Thyroid gland (tissue), 4 donors: ENCODE results near the gene PLB1. TPM values are rescaled to one million over a fixed set of nuclear protein-coding genes. Genes with fewer than 3 reads are reported as not detected.

Experiments used
- DNase-seq, 2 donors: peaks; one replicate each; pipeline ENCODE4 v3.0.0-alpha.2; 2019
- H3K27ac ChIP-seq, 3 donors: fragments of 200-600 bp; sonication (generic); 1 replicate in 2 of 3; 2 replicates in 1 of 3; pipeline ENCODE4 v1.5.1; 2016 to 2019; ENCODE audit warnings: mild to moderate bottlenecking in 1 of 3, moderate library complexity in 1 of 3
- H3K27me3 ChIP-seq: fragments of 200-600 bp; sonication (generic); one replicate; pipeline ENCODE4 v1.5.1; 2019
- H3K36me3 ChIP-seq, 2 donors: fragments of 200-600 bp; sonication (generic); one replicate each; pipeline ENCODE4 v1.5.1; 2016 to 2019
- H3K4me1 ChIP-seq, 2 donors: fragments of 200-600 bp; sonication (generic); one replicate each; pipeline ENCODE4 v1.5.1; 2017 to 2019
- H3K4me3 ChIP-seq, 3 donors: fragments of 200-600 bp; sonication (generic); replicated peaks in 1 of 3; 1 replicate in 2 of 3; 2 replicates in 1 of 3; pipeline ENCODE4 v1.5.1; 2016; ENCODE audit warnings: mild to moderate bottlenecking in 1 of 3
- H3K9me3 ChIP-seq: fragments of 200-600 bp; sonication (generic); one replicate; pipeline ENCODE4 v1.5.1; 2017
- POLR2A ChIP-seq, 2 donors: fragments of 450-650 bp; IDR thresholded peaks; one replicate each; pipeline ENCODE4 v1.6.1; 2017; ENCODE audit warnings: antibody characterized with exemption in 2 of 2, mild to moderate bottlenecking in 2 of 2, moderate library complexity in 1 of 2
- WGBS, 2 donors: methylation state at CpG; one replicate each; pipeline ENCODE4 v1.1.5; 2017; 5-methylcytosine and 5-hydroxymethylcytosine counted together
- intact Hi-C: fragments of 100-400 bp; cut with DNase I; formaldehyde crosslinking; loops from one replicate; pipeline ENCODE4 v1.15.1; 2023
- total RNA-seq, 4 donors: library from RNA; depleted of rRNA; stranded (reverse); fragments of >200 nt; gene quantifications; one replicate each; pipeline ENCODE4 v1.2.3, GENCODE V29; 2016
- TF ChIP-seq, protein P1 (sequence below), 6 experiments: fragments of 200-600 bp in 3 of 6; fragments of 450-650 bp in 3 of 6; sonication (generic) in 3 of 6; IDR thresholded peaks; one replicate each; pipeline ENCODE4 v1.5.1; 2016 to 2019; ENCODE audit warnings: antibody characterized with exemption in 6 of 6, mild to moderate bottlenecking in 2 of 6, inconsistent platforms in 1 of 6, moderate library complexity in 1 of 6

PLB1 gene
- total RNA-seq, 4 donors from 2014 or later = 1.2 to 3.3 (median 1.8) TPM

DNA sequence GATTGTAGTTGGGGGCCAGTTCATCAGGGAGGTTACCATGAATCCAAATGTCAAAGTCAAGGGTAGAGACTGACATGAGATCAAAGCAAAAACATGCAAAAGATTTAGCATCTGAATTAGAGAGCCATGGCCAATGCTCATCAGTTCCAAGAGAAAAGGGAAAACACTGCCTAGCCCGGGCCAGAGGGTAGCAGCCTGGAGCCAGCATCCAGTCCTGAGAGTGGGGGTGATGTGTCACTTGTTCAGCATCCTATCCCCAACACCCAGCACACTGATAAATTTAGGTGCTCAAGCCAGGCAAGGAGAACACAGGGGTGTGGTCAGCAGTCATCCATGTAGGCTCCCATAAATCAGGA is 178.8 kb downstream of the PLB1 start:
- Histone ChIP-seq H3K36me3 (no peaks in the 10 kb centered on the region), H3K9me3 (no peaks in the 10 kb centered on the region), H3K4me3 (no peak overlapping the region), H3K4me1 (no peaks in the 10 kb centered on the region), H3K27ac (no peak overlapping the region), H3K27me3 (no peaks in the 10 kb centered on the region)
- WGBS, 2 donors = 89 to 92% methylated on average over 1 of the region's 1 CpG
- no peak for DNase-seq
- TF ChIP-seq, protein P1, sequence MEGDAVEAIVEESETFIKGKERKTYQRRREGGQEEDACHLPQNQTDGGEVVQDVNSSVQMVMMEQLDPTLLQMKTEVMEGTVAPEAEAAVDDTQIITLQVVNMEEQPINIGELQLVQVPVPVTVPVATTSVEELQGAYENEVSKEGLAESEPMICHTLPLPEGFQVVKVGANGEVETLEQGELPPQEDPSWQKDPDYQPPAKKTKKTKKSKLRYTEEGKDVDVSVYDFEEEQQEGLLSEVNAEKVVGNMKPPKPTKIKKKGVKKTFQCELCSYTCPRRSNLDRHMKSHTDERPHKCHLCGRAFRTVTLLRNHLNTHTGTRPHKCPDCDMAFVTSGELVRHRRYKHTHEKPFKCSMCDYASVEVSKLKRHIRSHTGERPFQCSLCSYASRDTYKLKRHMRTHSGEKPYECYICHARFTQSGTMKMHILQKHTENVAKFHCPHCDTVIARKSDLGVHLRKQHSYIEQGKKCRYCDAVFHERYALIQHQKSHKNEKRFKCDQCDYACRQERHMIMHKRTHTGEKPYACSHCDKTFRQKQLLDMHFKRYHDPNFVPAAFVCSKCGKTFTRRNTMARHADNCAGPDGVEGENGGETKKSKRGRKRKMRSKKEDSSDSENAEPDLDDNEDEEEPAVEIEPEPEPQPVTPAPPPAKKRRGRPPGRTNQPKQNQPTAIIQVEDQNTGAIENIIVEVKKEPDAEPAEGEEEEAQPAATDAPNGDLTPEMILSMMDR (IDR thresholded peaks at IDR 0.05) = no peak
- TF ChIP-seq POLR2A (IDR thresholded peaks at IDR 0.05) = no peak
- intact Hi-C loops = no loop called here

DNA sequence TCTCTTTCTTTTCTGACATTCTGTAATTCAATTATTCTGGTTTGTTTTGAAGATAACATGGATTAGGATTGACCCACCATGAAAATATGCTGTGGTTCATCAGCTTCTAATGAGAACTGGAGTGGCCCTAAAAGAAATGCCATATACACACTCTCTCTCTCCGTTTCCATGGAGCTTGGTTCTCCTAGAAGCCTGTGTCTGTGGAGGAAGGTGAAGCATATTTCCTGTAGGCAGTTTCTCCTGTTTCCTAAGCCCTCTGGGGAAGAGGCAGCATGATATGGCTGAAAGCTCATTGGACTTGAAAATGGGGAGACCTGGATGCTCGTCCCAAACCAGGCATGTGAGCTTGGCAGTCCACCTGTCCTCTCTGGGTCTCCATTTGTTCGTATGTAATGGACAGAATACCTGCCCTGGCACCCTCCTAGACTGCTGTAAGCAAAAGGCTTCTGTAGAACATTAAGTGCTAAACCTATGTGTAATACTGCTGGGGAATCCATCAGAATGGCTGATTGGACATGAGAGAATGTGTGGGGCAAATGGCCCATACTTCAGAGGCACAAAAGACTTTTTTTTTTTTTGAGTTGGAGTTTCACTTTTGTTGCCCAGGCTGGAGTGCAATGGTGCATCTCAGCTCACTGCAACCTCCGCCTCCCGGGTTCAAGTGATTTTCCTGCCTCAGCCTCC is 180.4 kb downstream of the PLB1 start:
- intact Hi-C loops = no loop called here
- H3K36me3 ChIP-seq = no peaks in the 10 kb centered on the region
- no peaks in the 10 kb centered on the region for H3K9me3 ChIP-seq
- H3K27me3 ChIP-seq = no peaks in the 10 kb centered on the region
- DNase-seq = no peak
- 82 to 84% methylated on average over 4 to 5 of the region's 5 CpGs for WGBS, 2 donors
- no peak overlapping the region for H3K4me3 ChIP-seq
- H3K27ac ChIP-seq = no peak overlapping the region
- H3K4me1 ChIP-seq = peaks cover 4 to 9% of the 10 kb centered on the region in 2 donors
- TF ChIP-seq, protein P1 (IDR thresholded peaks at IDR 0.05) = no peak
- no peak for TF ChIP-seq POLR2A (IDR thresholded peaks at IDR 0.05)

DNA sequence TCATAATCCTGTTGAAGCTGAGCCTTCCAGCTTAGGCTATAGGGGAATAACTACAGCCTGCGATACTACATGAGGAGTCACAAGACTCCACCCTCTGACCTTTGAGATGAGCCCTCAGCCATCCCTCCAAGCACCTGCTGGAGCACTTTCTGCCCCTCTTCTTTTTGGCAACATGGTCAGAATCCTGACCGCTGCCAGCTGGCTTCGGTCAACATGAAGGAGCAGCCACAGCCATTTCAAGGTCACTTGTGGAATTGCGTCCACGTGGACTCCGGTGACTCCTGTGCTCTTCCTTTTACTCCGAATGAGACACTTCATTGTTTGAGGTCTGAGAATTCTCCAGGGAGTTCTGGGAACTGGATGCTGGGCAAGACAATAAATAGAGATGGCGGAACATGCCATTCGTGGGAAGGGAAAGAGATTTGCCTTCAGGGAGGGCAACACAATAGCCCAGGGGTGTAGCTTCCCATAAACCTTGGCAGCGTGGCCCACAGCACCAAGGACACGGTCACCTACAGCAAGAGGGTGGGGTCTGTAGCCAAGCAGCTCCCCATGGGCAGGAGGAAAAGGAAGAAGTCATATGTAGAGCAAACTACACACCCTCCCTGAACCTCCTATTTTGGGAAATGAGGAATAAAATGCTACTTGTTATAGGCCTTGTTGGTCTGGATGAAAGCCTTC is 182.5 kb downstream of the PLB1 start:
- no peak for DNase-seq
- Histone ChIP-seq H3K27ac (no peak overlapping the region), H3K27me3 (no peaks in the 10 kb centered on the region), H3K4me1 (peaks cover 24 to 29% of the 10 kb centered on the region in 2 donors), H3K36me3 (no peaks in the 10 kb centered on the region), H3K9me3 (no peaks in the 10 kb centered on the region), H3K4me3 (no peak overlapping the region)
- intact Hi-C loops = no loop called here
- WGBS, 2 donors = 87 to 90% methylated on average over 11 of the region's 11 CpGs
- TF ChIP-seq, protein P1 (IDR thresholded peaks at IDR 0.05) = no peak
- TF ChIP-seq POLR2A (IDR thresholded peaks at IDR 0.05) = no peak

DNA sequence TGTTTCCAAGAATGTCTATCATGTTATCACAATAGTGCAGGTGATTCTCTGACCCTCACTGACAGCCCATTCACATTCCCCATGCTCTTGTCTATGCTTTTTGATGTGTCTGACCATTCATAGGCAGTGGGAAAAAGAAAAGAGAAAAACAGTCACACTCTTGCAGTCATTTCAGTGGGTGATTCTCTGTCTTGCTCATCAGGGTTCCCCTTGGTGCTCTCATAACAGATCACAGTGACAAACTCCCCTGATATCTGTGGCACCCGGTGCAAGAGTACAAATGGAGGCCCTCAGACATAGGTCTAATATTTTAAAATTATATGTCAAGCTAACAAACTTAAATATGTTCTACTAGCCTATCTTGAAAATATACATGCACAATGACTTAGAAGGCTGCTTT is 183.1 kb downstream of the PLB1 start:
- DNase-seq = no peak
- intact Hi-C loops = no loop called here
- H3K4me3 ChIP-seq = no peak overlapping the region
- H3K36me3 ChIP-seq = no peaks in the 10 kb centered on the region
- no peaks in the 10 kb centered on the region for H3K27me3 ChIP-seq
- H3K4me1 ChIP-seq = peaks cover 30 to 36% of the 10 kb centered on the region in 2 donors
- TF ChIP-seq, protein P1 (IDR thresholded peaks at IDR 0.05) = no peak
- no peak for TF ChIP-seq POLR2A (IDR thresholded peaks at IDR 0.05)
- H3K9me3 ChIP-seq = no peaks in the 10 kb centered on the region
- 88 to 93% methylated on average over 1 of the region's 1 CpG for WGBS, 2 donors
- no peak overlapping the region for H3K27ac ChIP-seq

DNA sequence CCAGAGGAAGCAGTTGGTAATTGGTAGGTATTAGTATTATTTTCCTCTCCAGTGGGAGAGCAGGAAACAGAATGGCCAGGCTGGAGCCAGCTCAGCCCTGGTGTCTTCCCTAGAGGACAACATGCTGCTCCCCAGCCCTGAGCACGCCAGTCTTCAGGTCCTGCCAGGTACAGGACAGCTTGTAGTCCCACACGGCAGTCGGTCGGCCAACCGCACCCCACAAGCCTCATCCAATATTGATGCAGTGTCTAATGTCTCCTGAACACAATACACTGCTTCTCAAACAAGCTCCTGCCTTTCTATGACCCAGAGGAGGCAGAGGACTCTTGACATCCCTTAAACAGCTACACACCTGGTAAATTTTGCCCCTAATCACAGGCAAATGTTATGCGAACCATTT is 184.8 kb downstream of the PLB1 start:
- Histone ChIP-seq H3K36me3 (no peaks in the 10 kb centered on the region), H3K4me1 (peaks cover 33 to 40% of the 10 kb centered on the region in 2 donors), H3K27me3 (no peaks in the 10 kb centered on the region), H3K27ac (peak overlapping the region in 1 of 3 donors; percentile 6), H3K4me3 (no peak overlapping the region), H3K9me3 (no peaks in the 10 kb centered on the region)
- intact Hi-C loops = no loop called here
- DNase-seq = no peak
- no peak for TF ChIP-seq POLR2A (IDR thresholded peaks at IDR 0.05)
- WGBS, 2 donors = 89 to 97% methylated on average over 6 of the region's 6 CpGs
